ENCODE results near the gene RBM14.
"Not testable (repeated sequence)": the region's sequence is repeated elsewhere in the genome, so short reads cannot be mapped to it uniquely, and the experiment has no call there.

GRCh38 chr11:66589315-66589714 is 27.1 kb upstream of the RBM14 start:
- TF ChIP-seq CTCF, POLR2A (IDR thresholded peaks at IDR 0.05): not testable (repeated sequence)
